ENCODE results near the gene DNAJC7.
A peak's percentile ranks its signal among the peaks of the same experiment; 100 is the strongest.
"Not testable (repeated sequence)": the region's sequence is repeated elsewhere in the genome, so short reads cannot be mapped to it uniquely, and the experiment has no call there.

Gene DNAJC7

GRCh38 chr17:42041619-42042018 is 24.4 kb upstream of the DNAJC7 start:
- DNase-seq (ENCODE audit: low read depth in 3 of 3): no peak

DNA sequence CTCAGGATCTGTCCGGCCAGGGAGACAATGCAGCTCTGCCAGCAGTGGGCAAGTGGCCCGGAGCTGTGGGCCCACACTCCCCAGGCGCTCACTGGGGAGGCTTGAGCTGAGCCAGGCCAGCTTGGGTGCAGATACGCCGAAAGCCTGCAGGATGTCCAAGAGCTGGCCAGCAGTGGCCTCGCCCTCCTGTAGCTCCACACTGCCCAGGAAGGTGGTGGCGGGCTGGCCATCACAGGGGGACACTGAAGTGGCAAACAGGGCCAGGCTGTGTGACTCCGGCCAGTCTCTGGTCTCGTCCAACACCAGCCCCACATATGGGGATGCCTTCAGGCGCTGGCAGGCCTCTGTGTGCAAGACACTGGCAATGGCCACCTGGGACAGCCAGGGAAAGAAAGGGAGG is 23.6 kb upstream of the DNAJC7 start:
- DNase-seq (ENCODE audit: low read depth in 3 of 3): no peak

- DNase-seq (ENCODE audit: low read depth in 3 of 3): no peak
Measured at GRCh38 chr17:42039794-42040763, 22.8 kb upstream of the DNAJC7 start.

DNA sequence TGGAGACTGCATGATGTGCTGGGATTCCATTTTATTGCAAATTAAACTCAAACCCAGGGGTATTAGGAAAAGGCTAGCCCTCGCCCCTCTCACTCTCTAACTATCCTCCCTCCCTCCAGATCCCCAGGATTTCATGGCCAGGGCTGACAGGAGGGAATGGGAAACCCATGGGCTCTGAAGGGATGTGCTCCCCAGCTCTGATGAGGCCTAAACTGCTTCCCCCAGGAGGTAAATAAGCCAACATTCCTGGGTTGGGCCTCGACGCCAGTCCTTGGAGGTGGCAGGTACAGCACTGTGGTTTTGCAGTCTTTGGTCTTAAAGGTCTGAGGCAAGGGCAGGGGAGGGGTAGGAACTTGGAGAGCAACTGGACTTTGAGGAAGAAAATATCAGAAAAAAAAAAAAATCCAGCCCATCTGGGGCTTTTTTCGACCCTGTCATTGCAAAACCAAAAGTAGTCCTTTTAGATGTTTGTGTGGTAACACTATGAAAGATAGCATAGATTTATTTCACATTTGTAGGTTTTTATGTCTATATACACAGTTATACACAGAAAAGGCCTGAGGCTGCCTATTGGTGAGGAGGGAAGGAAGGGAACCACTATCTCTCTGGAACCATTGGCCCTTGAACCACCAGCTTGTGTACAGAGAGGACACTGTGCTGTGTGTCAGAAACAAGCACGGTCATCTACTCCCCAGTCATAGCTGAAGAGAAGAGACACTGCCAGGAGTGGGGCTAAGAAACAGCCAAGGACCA is 21.2 kb upstream of the DNAJC7 start:
- DNase-seq (ENCODE audit: low read depth in 3 of 3): no peak

DNA sequence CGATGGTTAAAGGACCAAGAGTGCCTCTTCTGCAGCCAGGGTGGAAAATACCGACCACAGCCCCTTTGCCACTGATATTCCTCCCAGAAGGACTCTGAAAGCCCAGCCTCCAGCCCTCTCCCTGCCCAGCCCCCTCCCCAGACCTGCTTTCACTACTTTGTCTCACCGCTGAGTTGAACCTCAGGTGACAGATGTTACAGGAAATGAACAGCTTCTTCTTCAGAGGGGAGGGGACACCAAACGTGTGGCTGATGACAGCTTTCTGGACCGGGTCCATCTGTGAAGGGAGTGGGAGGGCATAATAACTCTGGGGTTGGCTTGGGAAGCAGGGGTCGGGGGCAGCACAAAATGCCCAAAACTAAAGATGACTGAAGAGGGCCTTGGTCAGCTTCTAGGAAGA is 16.8 kb upstream of the DNAJC7 start:
- DNase-seq (ENCODE audit: low read depth in 3 of 3): no peak

GRCh38 chr17:42031584-42031983 is 14.3 kb upstream of the DNAJC7 start:
- DNase-seq (ENCODE audit: low read depth in 3 of 3): no peak

- no peak for DNase-seq (ENCODE audit: low read depth in 3 of 3)
Measured at GRCh38 chr17:42028791-42029127, 11.5 kb upstream of the DNAJC7 start.

DNA sequence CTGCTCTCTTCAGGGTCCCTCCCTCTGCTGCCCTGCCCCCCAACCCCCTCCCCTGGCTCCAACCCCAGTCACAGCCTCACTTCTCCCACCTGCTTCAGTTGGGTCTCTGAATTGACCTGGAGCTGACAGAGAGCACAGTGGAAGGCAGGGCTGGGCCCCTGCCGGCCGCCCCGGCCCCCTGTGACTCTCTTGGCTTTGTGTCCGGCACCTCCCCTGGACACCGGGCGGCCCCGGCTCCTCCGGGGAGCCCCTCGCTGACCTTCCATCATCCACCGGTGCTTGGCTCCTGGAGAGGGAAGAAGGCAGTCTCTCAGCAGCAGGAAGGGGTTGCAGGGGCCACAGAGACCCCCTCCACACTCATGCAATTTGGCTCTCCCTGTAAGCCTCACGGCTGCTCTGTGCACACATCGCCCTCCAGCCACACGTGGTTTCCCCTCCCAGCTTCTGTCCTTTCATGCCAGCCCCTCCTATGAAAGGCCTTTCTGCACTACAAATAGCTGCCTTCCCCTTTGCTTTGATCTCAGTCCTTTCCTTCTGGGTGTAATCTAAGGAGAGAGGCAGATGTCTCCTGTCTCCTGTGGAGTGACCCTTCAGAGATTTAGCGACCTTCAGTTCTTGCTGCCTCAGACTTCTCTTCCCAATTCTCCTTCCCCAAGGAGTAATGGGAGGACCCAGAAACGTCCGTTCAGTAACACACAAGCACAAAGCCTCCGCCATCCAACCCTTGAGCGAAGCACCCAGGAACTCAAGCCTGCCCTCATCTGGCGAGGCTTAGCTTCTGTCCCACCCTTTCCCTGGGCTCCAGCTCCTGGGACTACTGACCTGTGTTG is 10.9 kb upstream of the DNAJC7 start:
- no peak for DNase-seq (ENCODE audit: low read depth in 3 of 3)

DNA sequence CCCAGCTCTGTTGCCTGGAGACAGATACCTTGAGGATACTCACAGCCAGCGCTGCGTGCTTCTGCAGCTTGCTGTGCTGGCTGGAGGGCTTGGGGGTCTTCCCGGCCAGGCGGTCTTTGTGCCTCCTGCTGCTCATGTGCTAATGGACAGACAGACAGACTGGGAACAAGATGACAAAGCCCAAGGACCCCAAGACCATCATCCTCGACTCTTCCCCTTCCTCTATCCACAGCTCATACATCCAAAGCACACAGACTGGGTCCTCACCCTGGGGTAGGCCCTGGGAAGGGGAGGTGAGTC is 10.3 kb upstream of the DNAJC7 start:
- DNase-seq (ENCODE audit: low read depth in 3 of 3): no peak

DNA sequence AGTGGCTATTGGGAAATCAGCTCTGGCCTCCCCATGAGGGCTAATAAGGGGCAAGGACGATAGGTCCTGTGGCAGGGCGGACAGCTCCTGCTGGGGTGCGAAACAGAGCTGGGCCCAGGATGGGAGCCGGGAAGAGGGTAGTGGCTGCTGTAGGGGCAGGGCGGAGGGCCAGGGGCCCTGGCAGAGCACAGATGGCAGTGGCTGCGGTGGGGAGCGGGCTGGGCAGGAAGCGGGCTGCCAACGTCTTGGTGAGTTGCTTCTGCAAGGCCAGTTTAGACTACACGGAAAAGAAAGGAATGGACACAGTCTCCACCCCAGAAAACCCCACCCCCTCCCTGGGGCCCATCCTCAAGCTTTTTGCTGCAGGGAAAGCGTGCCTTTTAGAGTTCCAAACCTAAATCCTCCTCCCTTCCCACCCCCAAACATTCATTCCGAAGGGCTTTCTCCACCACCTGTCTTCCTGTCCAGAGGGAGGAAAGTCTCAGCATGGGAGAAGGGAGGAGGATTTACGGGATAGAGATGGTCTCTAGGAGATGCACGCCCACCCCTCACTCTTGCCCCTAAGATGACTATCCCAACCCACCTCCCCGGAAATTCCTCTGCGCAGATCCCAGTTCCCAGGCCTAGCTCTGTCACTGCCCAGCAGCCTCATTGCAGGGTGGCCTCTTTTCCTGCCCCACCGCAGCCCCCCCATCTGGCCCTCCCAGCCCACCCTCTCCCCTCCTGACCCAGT is 9.8 kb upstream of the DNAJC7 start:
- no peak for DNase-seq (ENCODE audit: low read depth in 3 of 3)

- DNase-seq (ENCODE audit: low read depth in 3 of 3): no peak
Measured at GRCh38 chr17:42025936-42026335, 8.7 kb upstream of the DNAJC7 start.

- DNase-seq (ENCODE audit: low read depth in 3 of 3): no peak
Measured at GRCh38 chr17:42025191-42025579, 7.9 kb upstream of the DNAJC7 start.

DNA sequence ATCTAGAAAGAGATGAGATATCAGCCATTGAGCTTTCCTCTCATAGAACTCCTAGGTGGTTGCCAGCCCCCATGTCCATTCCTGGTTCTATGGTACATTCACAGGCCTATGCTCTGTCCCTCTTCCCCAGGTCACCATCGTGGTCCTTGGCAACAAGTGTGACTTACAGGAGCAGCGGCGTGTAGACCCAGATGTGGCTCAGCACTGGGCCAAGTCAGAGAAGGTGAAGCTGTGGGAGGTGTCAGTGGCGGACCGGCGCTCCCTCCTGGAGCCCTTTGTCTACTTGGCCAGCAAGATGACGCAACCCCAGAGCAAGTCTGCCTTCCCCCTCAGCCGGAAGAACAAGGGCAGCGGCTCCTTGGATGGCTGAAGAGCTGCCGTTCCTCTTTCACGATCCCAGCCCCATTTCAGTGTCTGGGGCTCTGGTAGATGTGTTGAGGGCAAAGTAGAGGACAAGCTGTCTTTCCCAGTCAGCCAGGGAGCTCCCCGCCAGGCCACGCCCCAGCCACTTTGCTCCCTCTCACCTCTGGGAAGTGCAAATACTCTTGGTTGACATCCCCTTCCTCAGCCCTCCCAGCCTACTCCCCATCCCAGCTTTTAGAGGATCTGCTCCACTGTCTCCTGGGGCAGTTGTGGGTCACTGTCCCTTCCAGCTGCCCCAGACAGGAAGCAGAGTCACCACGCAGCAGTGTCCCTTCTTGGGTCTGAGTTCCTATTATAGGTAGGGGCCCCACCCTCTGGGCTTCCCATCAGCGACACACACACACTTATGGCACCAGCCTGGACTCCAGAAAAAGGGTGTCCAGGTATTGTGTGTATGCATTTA is 6.5 kb upstream of the DNAJC7 start:
- DNase-seq (ENCODE audit: low read depth in 3 of 3): no peak

GRCh38 chr17:42020845-42021244 is 3.6 kb upstream of the DNAJC7 start:
- not testable (repeated sequence) for DNase-seq (ENCODE audit: low read depth in 3 of 3)

DNA sequence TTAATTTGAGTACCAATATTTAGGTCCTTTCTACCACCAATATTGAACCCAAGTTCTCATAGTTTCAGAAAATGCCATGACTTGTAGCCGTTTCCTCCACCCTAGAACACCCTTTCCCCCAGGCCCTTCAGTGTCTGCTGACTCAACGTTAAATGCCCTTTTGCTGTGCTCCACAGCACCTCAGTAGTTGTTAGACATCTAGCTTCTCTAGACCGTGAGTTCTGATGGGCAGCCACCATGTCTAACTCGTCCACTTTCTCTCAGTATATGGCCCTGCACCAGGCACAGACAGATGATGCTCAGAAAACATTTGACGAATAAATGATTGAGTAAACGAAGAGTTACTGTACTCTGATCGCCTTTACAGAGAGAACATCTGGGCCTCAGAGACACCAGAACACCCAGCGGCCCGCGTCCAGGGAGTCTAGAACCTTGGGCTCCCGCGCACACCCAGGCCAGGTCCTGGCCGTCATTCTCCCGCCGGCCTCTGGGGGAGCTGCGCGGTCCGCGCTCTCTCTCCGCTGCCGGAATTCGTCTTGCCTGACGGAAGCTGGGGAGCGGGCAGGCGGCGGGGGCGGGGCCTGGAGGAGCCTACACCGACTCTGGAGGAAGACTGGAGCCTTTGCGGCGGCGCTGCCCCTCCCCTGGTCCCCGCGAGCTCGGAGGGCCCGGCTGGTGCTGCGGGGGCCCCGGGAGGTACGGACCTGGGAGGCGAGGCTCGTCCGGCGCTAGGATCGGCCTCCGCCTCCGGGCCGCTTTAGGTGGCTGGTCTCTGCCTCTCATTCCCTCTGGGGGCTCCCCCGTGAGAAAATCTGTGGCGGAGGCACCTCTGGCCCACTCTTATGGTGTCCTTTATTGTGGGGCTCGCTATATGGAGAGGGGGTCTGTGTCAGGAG is 2.5 kb upstream of the DNAJC7 start, which contains the start of gene NKIRAS2:
Gene NKIRAS2, plus strand, starts transcription at position 582 of the 896 bp plus-strand sequence. CDS start 1,488 bp downstream, outside the sequence.
- DNase-seq (ENCODE audit: low read depth in 3 of 3): peak; percentile 87 to 94 (median 91)

- no peak for DNase-seq (ENCODE audit: low read depth in 3 of 3)
Measured at GRCh38 chr17:42018988-42019387, 1.7 kb upstream of the DNAJC7 start.

- DNase-seq (ENCODE audit: low read depth in 3 of 3): no peak
Measured at GRCh38 chr17:42018339-42018738, 1.1 kb upstream of the DNAJC7 start.

- DNase-seq (ENCODE audit: low read depth in 3 of 3): peak in 1 of 3 donors; percentile 27
Measured at GRCh38 chr17:42017866-42018200, 594 bp upstream of the DNAJC7 start.

- DNase-seq (ENCODE audit: low read depth in 3 of 3): no peak
Measured at GRCh38 chr17:42016411-42016831, 818 bp downstream of the DNAJC7 start.

DNA sequence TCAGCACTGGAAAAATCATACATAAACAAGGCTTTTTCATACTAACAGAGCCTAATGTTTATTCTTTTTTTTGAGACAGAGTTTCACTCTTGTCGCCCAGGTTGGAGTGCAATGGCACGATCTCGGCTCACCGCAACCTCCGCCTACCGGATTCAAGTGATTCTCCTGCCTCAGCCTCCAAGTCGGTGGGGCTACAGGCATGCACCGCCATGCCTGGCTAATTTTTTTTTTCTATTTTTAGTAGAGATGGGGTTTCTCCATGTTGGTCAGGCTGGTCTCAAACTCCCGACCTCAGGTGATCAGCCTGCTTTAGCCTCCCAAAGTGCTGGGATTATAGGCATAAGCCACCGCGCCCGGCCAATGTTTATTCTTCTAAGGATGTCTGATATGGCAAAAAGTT is 3.5 kb downstream of the DNAJC7 start:
- not testable (repeated sequence) for DNase-seq (ENCODE audit: low read depth in 3 of 3)

Measured in stimulated activated CD4-positive, alpha-beta T cell treated with anti-CD3 and anti-CD28 coated beads, TNF-alpha, amount 100 ng/mL, for 48 hours (primary cell).